IMR-90 (cell line): ENCODE data around the gene ACOX1. TPM values are rescaled to one million over a fixed set of nuclear protein-coding genes. Genes with fewer than 3 reads are reported as not detected.
A peak's percentile ranks its signal among the peaks of the same experiment; 100 is the strongest.

Source experiments
- ATAC-seq: fragments of 200-7000 bp; cut with Tn5 transposase; 2 replicates; pipeline ENCODE4 v1.9.1; 2020; ENCODE audit warnings: low read depth, mild to moderate bottlenecking, moderate library complexity
- BruUV-seq: library from RNA; stranded (reverse); fragments of 400-500 nt; replicated peaks from 2 replicates; lab custom pipeline; 2021; lab: Mats Ljungman, UMichigan
- CTCF ChIA-PET: fragments of 300-600 bp; formaldehyde crosslinking; extraction: SDS; loops from one replicate; lab custom pipeline; 2021; ENCODE audit warnings: antibody characterized with exemption; lab: Yijun Ruan, JAX
- POLR2A ChIA-PET: fragments of 300-600 bp; sonication (Branson Sonifier 250); formaldehyde crosslinking; loops from one replicate; lab custom pipeline; 2022; ENCODE audit warnings: antibody characterized with exemption; ENCODE audit not compliant: unreplicated experiment; lab: Charles Lee
- DNase-seq: peaks from one replicate; pipeline ENCODE4 v3.0.0; 2013
- H2AFZ ChIP-seq: replicated peaks from 2 replicates; pipeline ENCODE3; 2013; ENCODE audit warnings: low read length, mild to moderate bottlenecking; ENCODE audit not compliant: poor library complexity
- H2AK5ac ChIP-seq: 2 replicates; pipeline ENCODE4 v1.6.1; 2013; ENCODE audit warnings: low read depth, low read length, inconsistent platforms
- H2AK9ac ChIP-seq: replicated peaks from 2 replicates; pipeline ENCODE3; 2013; ENCODE audit warnings: mild to moderate bottlenecking, low read depth, low read length, moderate library complexity; ENCODE audit not compliant: poor library complexity
- H2BK120ac ChIP-seq: 2 replicates; pipeline ENCODE4 v1.6.1; 2013; ENCODE audit warnings: low read depth, low read length, inconsistent platforms
- H2BK15ac ChIP-seq: 3 replicates; pipeline ENCODE4 v1.6.1; 2013; ENCODE audit warnings: low read depth, low read length, inconsistent platforms
- H2BK20ac ChIP-seq: 2 replicates; pipeline ENCODE4 v1.6.1; 2013; ENCODE audit warnings: low read depth, mild to moderate bottlenecking, inconsistent platforms, low read length, moderate library complexity
- H2BK5ac ChIP-seq: 2 replicates; pipeline ENCODE4 v1.6.1; 2013; ENCODE audit warnings: mild to moderate bottlenecking, low read depth, low read length, inconsistent platforms; ENCODE audit not compliant: poor library complexity, severe bottlenecking
- H3K14ac ChIP-seq: replicated peaks from 2 replicates; pipeline ENCODE4 v1.6.1; 2013; ENCODE audit warnings: low read depth, low read length, inconsistent platforms
- H3K18ac ChIP-seq: 2 replicates; pipeline ENCODE4 v1.6.1; 2013; ENCODE audit warnings: low read depth, low read length, control low read depth
- H3K23ac ChIP-seq: 2 replicates; pipeline ENCODE4 v1.6.1; 2013; ENCODE audit warnings: low read depth, low read length, inconsistent platforms
- H3K27ac ChIP-seq: 2 replicates; pipeline ENCODE4 v1.5.1; 2013; ENCODE audit warnings: mild to moderate bottlenecking, control low read depth, low read length; ENCODE audit not compliant: insufficient read depth
- H3K27me3 ChIP-seq: 2 replicates; pipeline ENCODE4 v1.6.1; 2013; ENCODE audit warnings: low read length; ENCODE audit not compliant: control insufficient read depth, insufficient read depth
- H3K36me3 ChIP-seq: 2 replicates; pipeline ENCODE4 v1.6.1; 2013; ENCODE audit warnings: low read length, mixed read lengths; ENCODE audit not compliant: control insufficient read depth, insufficient read depth
- H3K4ac ChIP-seq: 2 replicates; pipeline ENCODE4 v1.6.1; 2013; ENCODE audit warnings: low read depth, low read length, inconsistent platforms
- H3K4me1 ChIP-seq: 2 replicates; pipeline ENCODE4 v1.6.1; 2013; ENCODE audit warnings: low read length, mixed read lengths; ENCODE audit not compliant: control insufficient read depth, insufficient read depth
- H3K4me2 ChIP-seq: 2 replicates; pipeline ENCODE4 v1.6.1; 2013; ENCODE audit warnings: low read depth, mild to moderate bottlenecking, control low read depth, low read length, moderate library complexity
- H3K4me3 ChIP-seq: 2 replicates; pipeline ENCODE4 v1.5.1; 2013; ENCODE audit warnings: low read depth, mild to moderate bottlenecking, control low read depth, low read length, moderate library complexity; ENCODE audit not compliant: insufficient read depth
- H3K56ac ChIP-seq: 2 replicates; pipeline ENCODE4 v1.6.1; 2013; ENCODE audit warnings: low read length, inconsistent platforms; ENCODE audit not compliant: insufficient read depth; ENCODE audit errors: extremely low read depth
- H3K79me1 ChIP-seq, 2 experiments: 2 replicates each; pipeline ENCODE4 v1.6.1; 2013; ENCODE audit warnings: low read length in 2 of 2, inconsistent platforms in 1 of 2, low read depth in 1 of 2
- H3K9ac ChIP-seq: 2 replicates; pipeline ENCODE4 v1.6.1; 2013; ENCODE audit warnings: low read depth, low read length, control low read depth
- H3K9me1 ChIP-seq: 2 replicates; pipeline ENCODE4 v1.6.1; 2013; ENCODE audit warnings: low read length, inconsistent platforms; ENCODE audit not compliant: insufficient read depth
- H3K9me3 ChIP-seq: 2 replicates; pipeline ENCODE4 v1.6.1; 2013; ENCODE audit warnings: low read length; ENCODE audit not compliant: control insufficient read depth, insufficient read depth
- H4K20me1 ChIP-seq: 2 replicates; pipeline ENCODE4 v1.6.1; 2013; ENCODE audit warnings: low read length, inconsistent platforms; ENCODE audit not compliant: insufficient read depth
- H4K5ac ChIP-seq: 2 replicates; pipeline ENCODE4 v1.6.1; 2013; ENCODE audit warnings: mild to moderate bottlenecking, low read depth, low read length, control low read depth
- H4K8ac ChIP-seq, 2 experiments: 2 replicates each; pipeline ENCODE4 v1.6.1; 2013; ENCODE audit warnings: low read depth in 2 of 2, low read length in 2 of 2, control low read depth in 1 of 2, inconsistent platforms in 1 of 2
- H4K91ac ChIP-seq: 2 replicates; pipeline ENCODE4 v1.6.1; 2013; ENCODE audit warnings: low read depth, low read length, inconsistent platforms; ENCODE audit not compliant: insufficient read depth
- FOS ChIP-seq: fragments of 150-350 bp; IDR thresholded peaks from 2 replicates; pipeline ENCODE4 v1.6.1; 2016; ENCODE audit warnings: low read depth, low read length
- WGBS, 2 experiments: methylation state at CpG; one replicate each; pipeline versions ENCODE4 v1.1.5 to v1.1.7; 2013; ENCODE audit warnings: missing lambda C conversion rate in 2 of 2; ENCODE audit not compliant: insufficient read length in 1 of 2; ENCODE audit errors: extremely low coverage in 2 of 2; 5-methylcytosine and 5-hydroxymethylcytosine counted together
- dilution Hi-C: fragments of 300-500 bp; cut with HindIII; formaldehyde crosslinking; loops from one replicate; pipeline ENCODE4 v1.14.3; 2018; ENCODE audit warnings: low sequenced_read_pairs; ENCODE audit not compliant: unreplicated experiment
- in situ Hi-C: fragments of 300-500 bp; cut with MboI; formaldehyde crosslinking; loops from 3 replicates; pipeline ENCODE4 v1.14.3; 2019; ENCODE audit warnings: low sequenced_read_pairs, inconsistent platforms, mixed read lengths
- intact Hi-C: fragments of 100-400 bp; cut with micrococcal nuclease; formaldehyde crosslinking; loops from 2 replicates; pipeline ENCODE4 v1.10.0; 2022
- polyA plus RNA-seq, 3 experiments: library from polyadenylated mRNA; depleted of rRNA; stranded (reverse); fragments of >200 nt; gene quantifications; 2 replicates each; pipeline ENCODE4 v1.2.3, GENCODE V29; 2012; ENCODE audit warnings: low replicate concordance in 1 of 3
- total RNA-seq: library from RNA; depleted of rRNA; stranded (reverse); fragments of >200 nt; gene quantifications from 2 replicates; pipeline ENCODE4 v1.2.3, GENCODE V29; 2012

ACOX1 gene
- total and polyA plus RNA-seq, 2 of the 4 experiments (the other 2 are of a cell fraction), result 16.1 to 94.8 TPM

GRCh38 chr17:75980188-75981018 is 1.4 kb upstream of the ACOX1 start:
- H3K9ac ChIP-seq, result peak overlapping the region; percentile 87
- peak overlapping the region; percentile 93 for H3K4ac ChIP-seq
- peaks cover 32 to 76% of the 10 kb centered on the region in 2 experiments for H3K79me1 ChIP-seq
- no peaks in the 10 kb centered on the region for H3K9me3 ChIP-seq
- peak overlapping the region; percentile 87 for H3K4me2 ChIP-seq
- 100% methylated on average over 2 of the region's 18 CpGs; no CpG with 5 or more reads in 1 of the 2 experiments for WGBS, 2 experiments
- in situ Hi-C loops, result no loop called here
- peaks cover 22% of the 10 kb centered on the region for H3K9me1 ChIP-seq
- H2AFZ ChIP-seq, result no peak overlapping the region
- H4K20me1 ChIP-seq, result 0 out of 2 replicates have a peak, but pooled peaks cover 3% of the 10 kb centered on the region
- dilution Hi-C loops, result no loop called here
- ATAC-seq (no peak), DNase-seq (no peak)
- ChIA-PET POLR2A (interaction anchor here (0.7 kb wide), 1 partner anchor 10 kb away, joined by 4 read pairs; no protein-coding TSS in a partner anchor), CTCF (interaction anchor here (0.6 kb wide), 1 partner anchor 39 kb away, joined by 4 read pairs; no protein-coding TSS in a partner anchor)
- peak overlapping the region; percentile 76 for H2AK5ac ChIP-seq
- no peak overlapping the region; the same call in 2 of the 3 replicates for H2BK15ac ChIP-seq
- H3K27me3 ChIP-seq, result no peaks in the 10 kb centered on the region
- no peak overlapping the region for H2BK20ac ChIP-seq
- peak overlapping the region; percentile 77 for H2BK5ac ChIP-seq
- peaks cover 7% of the 10 kb centered on the region; the same call in 1 of the 2 replicates for H3K4me1 ChIP-seq
- no peak for TF ChIP-seq FOS
- peak overlapping the region; percentile 95 for H4K91ac ChIP-seq
- intact Hi-C loops, result no loop called here
- peak overlapping the region; percentile 93 for H3K56ac ChIP-seq
- H3K23ac ChIP-seq, result peak overlapping the region; percentile 96; the same call in 1 of the 2 replicates
- H2AK9ac ChIP-seq, result peak overlapping the region; percentile 92
- peak overlapping the region; percentile 52 for H4K5ac ChIP-seq
- peak overlapping the region; percentile 77 for H3K4me3 ChIP-seq
- no TSS peak for BruUV-seq
- no peak overlapping the region for H3K18ac ChIP-seq
- H4K8ac ChIP-seq, result peak overlapping the region; percentile 93 to 99
- H2BK120ac ChIP-seq, result no peak overlapping the region
- H3K27ac ChIP-seq, result peak overlapping the region; percentile 93
- 0 out of 2 replicates have a peak, but pooled peaks cover 3% of the 10 kb centered on the region for H3K36me3 ChIP-seq
- H3K14ac ChIP-seq, result peak overlapping the region; percentile 98
